ENCODE results near the gene LDLRAD3.

LDLRAD3 gene

DNA sequence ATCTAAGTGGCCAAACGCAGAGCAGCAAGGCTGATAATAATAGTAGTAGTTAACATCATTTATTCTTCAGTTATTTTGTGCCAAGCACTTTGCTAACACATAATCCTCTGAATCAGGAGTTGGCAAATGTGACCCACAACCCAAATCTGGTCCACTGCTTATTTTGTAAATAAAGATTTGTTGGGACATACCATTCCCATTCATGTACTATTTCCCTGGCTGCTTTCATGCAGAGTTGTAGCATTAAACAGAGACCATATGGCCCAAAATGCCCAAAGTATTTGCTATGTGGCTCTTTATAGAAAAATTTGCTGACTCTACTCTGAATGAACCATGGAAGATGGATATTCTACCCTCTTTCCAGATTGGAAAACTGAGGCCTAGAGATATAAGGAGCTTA, 295.0 kb downstream of the LDLRAD3 start:
- Histone ChIP-seq H3K4me3 (ENCODE audit: low read length) (no peak overlapping the region), H3K36me3 (ENCODE audit: control insufficient read depth, low read length) (no peaks in the 10 kb centered on the region), H3K4me2 (ENCODE audit: low read length) (no peak overlapping the region), H3K9me2 (replicated peaks; ENCODE audit: control insufficient read depth, low read length) (no peaks in the 10 kb centered on the region), H3K79me2 (ENCODE audit: control insufficient read depth, low read length) (no peaks in the 10 kb centered on the region), H3K4me1 (ENCODE audit: control insufficient read depth, low read length) (no peaks in the 10 kb centered on the region), H3K27me3 (ENCODE audit: control insufficient read depth, low read length) (no peaks in the 10 kb centered on the region), H3F3A (ENCODE audit: control insufficient read depth, insufficient read depth) (no peaks in the 10 kb centered on the region), H3K27ac (ENCODE audit: low read depth, low read length) (no peak overlapping the region), H4K20me1 (ENCODE audit: control insufficient read depth, insufficient read depth, low read depth, low read length) (no peaks in the 10 kb centered on the region), H3K9me3 (ENCODE audit: control insufficient read depth, insufficient read depth, low read length) (no peaks in the 10 kb centered on the region)
- TF ChIP-seq CTCF (IDR thresholded peaks at IDR 0.05; ENCODE audit: low read depth, low read length, poor library complexity, severe bottlenecking) (no peak), EZH2phosphoT487 (IDR thresholded peaks at IDR 0.05; ENCODE audit: borderline replicate concordance, low read length) (no peak)

- Histone ChIP-seq H3K27me3 (ENCODE audit: control insufficient read depth, low read length) (no peaks in the 10 kb centered on the region), H3K4me2 (ENCODE audit: low read length) (no peak overlapping the region), H4K20me1 (ENCODE audit: control insufficient read depth, insufficient read depth, low read depth, low read length) (no peaks in the 10 kb centered on the region), H3K4me3 (ENCODE audit: low read length) (no peak overlapping the region), H3K9me2 (replicated peaks; ENCODE audit: control insufficient read depth, low read length) (no peaks in the 10 kb centered on the region), H3K36me3 (ENCODE audit: control insufficient read depth, low read length) (no peaks in the 10 kb centered on the region), H3K9me3 (ENCODE audit: control insufficient read depth, insufficient read depth, low read length) (no peaks in the 10 kb centered on the region), H3K4me1 (ENCODE audit: control insufficient read depth, low read length) (no peaks in the 10 kb centered on the region), H3F3A (ENCODE audit: control insufficient read depth, insufficient read depth) (no peaks in the 10 kb centered on the region), H3K27ac (ENCODE audit: low read depth, low read length) (no peak overlapping the region), H3K79me2 (ENCODE audit: control insufficient read depth, low read length) (no peaks in the 10 kb centered on the region)
- TF ChIP-seq EZH2phosphoT487 (IDR thresholded peaks at IDR 0.05; ENCODE audit: borderline replicate concordance, low read length) (no peak), CTCF (IDR thresholded peaks at IDR 0.05; ENCODE audit: low read depth, low read length, poor library complexity, severe bottlenecking) (no peak)
Observed at GRCh38 chr11:36239636-36240035, 295.8 kb downstream of the LDLRAD3 start.

- Histone ChIP-seq H3K27ac (ENCODE audit: low read depth, low read length) (no peak overlapping the region), H3K4me3 (ENCODE audit: low read length) (no peak overlapping the region), H3K4me2 (ENCODE audit: low read length) (no peak overlapping the region), H3K4me1 (ENCODE audit: control insufficient read depth, low read length) (no peaks in the 10 kb centered on the region), H3K79me2 (ENCODE audit: control insufficient read depth, low read length) (no peaks in the 10 kb centered on the region), H3K36me3 (ENCODE audit: control insufficient read depth, low read length) (no peaks in the 10 kb centered on the region), H3F3A (ENCODE audit: control insufficient read depth, insufficient read depth) (no peaks in the 10 kb centered on the region), H3K27me3 (ENCODE audit: control insufficient read depth, low read length) (no peaks in the 10 kb centered on the region), H3K9me2 (replicated peaks; ENCODE audit: control insufficient read depth, low read length) (no peaks in the 10 kb centered on the region), H3K9me3 (ENCODE audit: control insufficient read depth, insufficient read depth, low read length) (no peaks in the 10 kb centered on the region), H4K20me1 (ENCODE audit: control insufficient read depth, insufficient read depth, low read depth, low read length) (no peaks in the 10 kb centered on the region)
- TF ChIP-seq CTCF (IDR thresholded peaks at IDR 0.05; ENCODE audit: low read depth, low read length, poor library complexity, severe bottlenecking): no peak
Observed at GRCh38 chr11:36240173-36240572, 296.3 kb downstream of the LDLRAD3 start.

- no peaks in the 10 kb centered on the region for H3F3A ChIP-seq (ENCODE audit: control insufficient read depth, insufficient read depth)
- TF ChIP-seq CTCF (IDR thresholded peaks at IDR 0.05; ENCODE audit: low read depth, low read length, poor library complexity, severe bottlenecking): no peak
- TF ChIP-seq EZH2phosphoT487 (IDR thresholded peaks at IDR 0.05; ENCODE audit: borderline replicate concordance, low read length): no peak
- no peaks in the 10 kb centered on the region for H3K36me3 ChIP-seq (ENCODE audit: control insufficient read depth, low read length)
- H3K79me2 ChIP-seq (ENCODE audit: control insufficient read depth, low read length): no peaks in the 10 kb centered on the region
- no peaks in the 10 kb centered on the region for H3K27me3 ChIP-seq (ENCODE audit: control insufficient read depth, low read length)
- no peak overlapping the region for H3K4me3 ChIP-seq (ENCODE audit: low read length)
- H3K27ac ChIP-seq (ENCODE audit: low read depth, low read length): no peak overlapping the region
- no peaks in the 10 kb centered on the region for H3K9me3 ChIP-seq (ENCODE audit: control insufficient read depth, insufficient read depth, low read length)
- no peaks in the 10 kb centered on the region for H4K20me1 ChIP-seq (ENCODE audit: control insufficient read depth, insufficient read depth, low read depth, low read length)
- H3K9me2 ChIP-seq (replicated peaks; ENCODE audit: control insufficient read depth, low read length): no peaks in the 10 kb centered on the region
- no peak overlapping the region for H3K4me2 ChIP-seq (ENCODE audit: low read length)
- H3K4me1 ChIP-seq (ENCODE audit: control insufficient read depth, low read length): no peaks in the 10 kb centered on the region
Observed at GRCh38 chr11:36240801-36241200, 296.9 kb downstream of the LDLRAD3 start.

All from DOHH2 (cell line).